Prostate gland (tissue), 2 donors: ENCODE data around the gene INSR. TPM values are rescaled to one million over a fixed set of nuclear protein-coding genes. Genes with fewer than 3 reads are reported as not detected.

Experiments used
- DNase-seq: peaks from one replicate; pipeline ENCODE4 v3.0.0-alpha.2; 2019; ENCODE audit warnings: low spot score
- H3K27ac ChIP-seq, 2 donors: fragments of 200-600 bp; sonication (generic); 2 replicates each; pipeline ENCODE4 v1.5.1; 2017 to 2019
- H3K27me3 ChIP-seq: fragments of 200-600 bp; sonication (generic); replicated peaks from 2 replicates; pipeline ENCODE4 v1.5.1; 2019; ENCODE audit not compliant: insufficient read depth
- H3K36me3 ChIP-seq, 2 donors: fragments of 200-600 bp; sonication (generic); 1 replicate in 1 of 2; 2 replicates in 1 of 2; pipeline versions ENCODE4 v1.5.1 to v1.8.1; 2017 to 2019
- H3K4me1 ChIP-seq: fragments of 200-600 bp; sonication (generic); replicated peaks from 2 replicates; pipeline ENCODE4 v1.5.1; 2019
- H3K4me3 ChIP-seq, 2 donors: fragments of 200-600 bp; sonication (generic); 2 replicates each; pipeline ENCODE4 v1.5.1; 2017 to 2019
- H3K9me3 ChIP-seq: fragments of 200-600 bp; sonication (generic); 2 replicates; pipeline ENCODE4 v1.5.1; 2017
- CTCF ChIP-seq, 4 experiments: fragments of 200-600 bp in 2 of 4; fragments of 450-650 bp in 2 of 4; sonication (generic) in 2 of 4; IDR thresholded peaks; 1 replicate in 3 of 4; 2 replicates in 1 of 4; pipeline ENCODE4 v1.5.1; 2016 to 2019; ENCODE audit warnings: antibody characterized with exemption in 4 of 4, mild to moderate bottlenecking in 2 of 4, moderate library complexity in 2 of 4
- POLR2A ChIP-seq: fragments of 450-650 bp; IDR thresholded peaks from one replicate; pipeline ENCODE4 v1.6.1; 2016; ENCODE audit warnings: antibody characterized with exemption, mild to moderate bottlenecking
- POLR2AphosphoS5 ChIP-seq: sonication (generic); formaldehyde crosslinking; IDR thresholded peaks from one replicate; pipeline ENCODE4 v1.6.1; 2017; ENCODE audit warnings: antibody characterized with exemption
- WGBS: methylation state at CpG from one replicate; pipeline ENCODE4 v1.1.5; 2018; 5-methylcytosine and 5-hydroxymethylcytosine counted together
- intact Hi-C: fragments of 100-400 bp; cut with DNase I; formaldehyde crosslinking; loops from one replicate; pipeline ENCODE4 v1.14.2; 2022
- total RNA-seq, 2 donors: library from RNA; depleted of rRNA; stranded (reverse); fragments of >200 nt; gene quantifications; one replicate each; pipeline ENCODE4 v1.1.0, GENCODE V29; 2016

The INSR gene
- total RNA-seq, 2 donors from 2014 or later, result 51.2 to 124 TPM

GRCh38 chr19:7074705-7075282 is 219.4 kb downstream of the INSR start:
- Histone ChIP-seq H3K27ac (no peak overlapping the region), H3K36me3 (peaks cover 15 to 56% of the 10 kb centered on the region in 2 donors), H3K4me3 (no peak overlapping the region), H3K27me3 (no peaks in the 10 kb centered on the region), H3K9me3 (no peaks in the 10 kb centered on the region), H3K4me1 (no peaks in the 10 kb centered on the region)
- no peak for TF ChIP-seq CTCF (IDR thresholded peaks at IDR 0.05)
- intact Hi-C loops, result no loop called here
- WGBS, result 97% methylated on average over 29 of the region's 29 CpGs
- DNase-seq, result no peak

GRCh38 chr19:7072541-7072940 is 221.7 kb downstream of the INSR start:
- H3K27ac ChIP-seq, result no peak overlapping the region
- 89% methylated on average over 6 of the region's 6 CpGs for WGBS
- no peaks in the 10 kb centered on the region for H3K4me1 ChIP-seq
- intact Hi-C loops, result no loop called here
- TF ChIP-seq CTCF (IDR thresholded peaks at IDR 0.05) (no peak), POLR2AphosphoS5 (no peak), POLR2A (no peak)
- H3K27me3 ChIP-seq, result no peaks in the 10 kb centered on the region
- peaks cover 7 to 41% of the 10 kb centered on the region in 2 donors for H3K36me3 ChIP-seq
- no peaks in the 10 kb centered on the region for H3K9me3 ChIP-seq
- H3K4me3 ChIP-seq, result no peak overlapping the region
- no peak for DNase-seq

- TF ChIP-seq CTCF (IDR thresholded peaks at IDR 0.05) (no peak), POLR2A (no peak), POLR2AphosphoS5 (no peak)
- no peaks in the 10 kb centered on the region for H3K4me1 ChIP-seq
- H3K4me3 ChIP-seq, result peak overlapping the region; percentile 78 to 94
- peaks cover 3 to 23% of the 10 kb centered on the region in 2 donors for H3K36me3 ChIP-seq
- WGBS, result under 1% methylated on average over 12 of the region's 12 CpGs
- no peaks in the 10 kb centered on the region for H3K9me3 ChIP-seq
- peak overlapping the region; percentile 79 to 85 for H3K27ac ChIP-seq
- no peak for DNase-seq
- H3K27me3 ChIP-seq, result no peaks in the 10 kb centered on the region
- intact Hi-C loops, result no loop called here
These were observed 224.3 kb downstream of the INSR start for GRCh38 chr19:7069904-7070226.

GRCh38 chr19:7069042-7069903 is 224.9 kb downstream of the INSR start, which contains the start of gene ZNF557:
TSS of gene ZNF557 (plus strand) at chr19:7069703. CDS start at chr19:7075075, 5,372 bp downstream.
- Histone ChIP-seq H3K9me3 (no peaks in the 10 kb centered on the region), H3K36me3 (peaks cover 3 to 20% of the 10 kb centered on the region in 2 donors), H3K27me3 (no peaks in the 10 kb centered on the region), H3K4me3 (peak within 1 kb of the TSS; percentile 78 to 94), H3K27ac (peak within 1 kb of the TSS; percentile 79 to 85), H3K4me1 (no peaks in the 10 kb centered on the region)
- intact Hi-C loops, result no loop called here
- TF ChIP-seq CTCF (IDR thresholded peaks at IDR 0.05) (peak in 1 of 4 experiments; percentile 2), POLR2A (peak; percentile 33), POLR2AphosphoS5 (peak; percentile 83)
- peak; percentile 98 for DNase-seq
- under 1% methylated on average over 52 of the region's 56 CpGs for WGBS
